Fibroblast of villous mesenchyme (primary cell): ENCODE measurements around the gene MAGI1. TPM values are rescaled to one million over a fixed set of nuclear protein-coding genes. Genes with fewer than 3 reads are reported as not detected.
A peak's percentile ranks its signal among the peaks of the same experiment; 100 is the strongest.
"Not testable (repeated sequence)": the region's sequence is repeated elsewhere in the genome, so short reads cannot be mapped to it uniquely, and the experiment has no call there.

Source experiments
- DNase-seq: peaks from one replicate; pipeline ENCODE4 v3.0.0-alpha.2; 2010; ENCODE audit warnings: low read depth
- H3K4me3 ChIP-seq: 2 replicates; pipeline ENCODE4 v1.5.1; 2011; ENCODE audit warnings: low read depth, mild to moderate bottlenecking, low read length
- CTCF ChIP-seq: IDR thresholded peaks from 2 replicates; pipeline ENCODE4 v1.5.1; 2012; ENCODE audit warnings: low read depth, mild to moderate bottlenecking, low read length; ENCODE audit not compliant: insufficient read depth
- total RNA-seq: library from RNA; depleted of rRNA; stranded (reverse); fragments of >200 nt; gene quantifications from 2 replicates; pipeline ENCODE4 v1.2.3, GENCODE V29; 2012

Gene MAGI1
- total RNA-seq, 1 donor = 20.7 TPM

- no peak for TF ChIP-seq CTCF
- no peak overlapping the region for H3K4me3 ChIP-seq
- peak; percentile 56 for DNase-seq
These were observed 5.2 kb downstream of the MAGI1 start for GRCh38 chr3:66033241-66034138.

GRCh38 chr3:66031102-66031698, 7.5 kb downstream of the MAGI1 start:
- no peak overlapping the region for H3K4me3 ChIP-seq
- TF ChIP-seq CTCF = no peak
- no peak for DNase-seq

GRCh38 chr3:66029443-66029842, 9.3 kb downstream of the MAGI1 start:
- TF ChIP-seq CTCF = no peak
- no peak for DNase-seq
- no peak overlapping the region for H3K4me3 ChIP-seq

- no peak overlapping the region for H3K4me3 ChIP-seq
- TF ChIP-seq CTCF = no peak
- no peak for DNase-seq
These were observed 9.7 kb downstream of the MAGI1 start for GRCh38 chr3:66029014-66029413.

- no peak for TF ChIP-seq CTCF
- H3K4me3 ChIP-seq = no peak overlapping the region
- no peak for DNase-seq
These were observed 10.3 kb downstream of the MAGI1 start for GRCh38 chr3:66028457-66028856.

DNA sequence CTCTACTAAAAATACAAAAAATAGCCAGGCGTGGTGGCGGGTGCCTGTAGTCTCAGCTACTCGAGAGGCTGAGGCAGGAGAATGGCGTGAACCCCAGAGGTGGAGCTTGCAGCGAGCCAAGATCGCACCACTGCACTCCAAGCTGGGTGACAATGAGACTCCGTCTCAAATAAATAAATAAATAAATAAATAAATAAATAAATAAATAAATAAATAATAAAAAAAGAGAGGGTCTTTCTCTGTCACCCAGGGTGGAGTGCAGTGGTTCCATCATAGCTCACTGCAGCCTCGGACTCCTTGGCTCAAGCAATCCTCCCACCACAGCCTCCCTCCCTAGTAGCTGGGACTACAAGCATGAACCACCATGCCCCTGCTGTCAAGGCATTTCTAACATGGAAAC, 11.6 kb downstream of the MAGI1 start:
- H3K4me3 ChIP-seq, DNase-seq: not testable (repeated sequence)

DNA sequence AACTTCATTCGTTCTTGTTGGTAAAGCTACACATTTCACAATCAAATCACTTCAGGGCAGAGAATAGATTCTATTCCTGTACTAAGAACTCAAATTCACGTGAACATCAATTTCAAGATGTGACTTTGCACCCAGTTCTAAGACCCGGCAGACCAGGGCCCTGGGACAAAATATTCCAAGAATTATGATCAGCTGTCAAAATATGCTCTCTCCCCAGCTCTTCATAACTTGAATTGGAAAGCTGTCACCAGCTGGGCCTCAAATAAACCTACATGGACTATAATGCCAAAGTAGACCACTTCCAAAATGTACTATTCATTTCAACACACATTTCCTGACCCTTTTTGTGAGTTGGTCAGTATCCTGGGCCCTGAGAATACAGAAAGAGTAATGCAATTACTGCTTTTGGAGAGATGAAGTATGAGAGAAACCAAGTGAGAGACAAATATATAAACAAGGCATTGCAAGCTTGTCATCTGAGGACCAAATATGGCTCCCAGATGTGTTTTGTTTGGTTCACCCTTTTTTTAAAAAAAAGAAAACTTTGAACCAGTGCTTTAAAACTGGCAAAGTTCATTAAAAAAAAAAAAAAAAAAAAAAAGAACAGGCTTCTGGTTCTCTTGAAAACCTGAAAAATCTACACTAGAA, 14.9 kb downstream of the MAGI1 start:
- DNase-seq = peak; percentile 54
- TF ChIP-seq CTCF = no peak
- no peak overlapping the region for H3K4me3 ChIP-seq
